Measurements from ENCODE around the gene FKBP8.
"Not testable (repeated sequence)": the region's sequence is repeated elsewhere in the genome, so short reads cannot be mapped to it uniquely, and the experiment has no call there.

Gene FKBP8

GRCh38 chr19:18542941-18543813 is at the start of gene FKBP8:
Gene FKBP8, minus strand, starts transcription at chr19:18543573. Its CDS starts 1,603 bp downstream, at chr19:18541970.
- peak; percentile 95 to 97 for ATAC-seq

- not testable (repeated sequence) for ATAC-seq
Observed at GRCh38 chr19:18592732-18593131, 49.4 kb upstream of the FKBP8 start.

DNA sequence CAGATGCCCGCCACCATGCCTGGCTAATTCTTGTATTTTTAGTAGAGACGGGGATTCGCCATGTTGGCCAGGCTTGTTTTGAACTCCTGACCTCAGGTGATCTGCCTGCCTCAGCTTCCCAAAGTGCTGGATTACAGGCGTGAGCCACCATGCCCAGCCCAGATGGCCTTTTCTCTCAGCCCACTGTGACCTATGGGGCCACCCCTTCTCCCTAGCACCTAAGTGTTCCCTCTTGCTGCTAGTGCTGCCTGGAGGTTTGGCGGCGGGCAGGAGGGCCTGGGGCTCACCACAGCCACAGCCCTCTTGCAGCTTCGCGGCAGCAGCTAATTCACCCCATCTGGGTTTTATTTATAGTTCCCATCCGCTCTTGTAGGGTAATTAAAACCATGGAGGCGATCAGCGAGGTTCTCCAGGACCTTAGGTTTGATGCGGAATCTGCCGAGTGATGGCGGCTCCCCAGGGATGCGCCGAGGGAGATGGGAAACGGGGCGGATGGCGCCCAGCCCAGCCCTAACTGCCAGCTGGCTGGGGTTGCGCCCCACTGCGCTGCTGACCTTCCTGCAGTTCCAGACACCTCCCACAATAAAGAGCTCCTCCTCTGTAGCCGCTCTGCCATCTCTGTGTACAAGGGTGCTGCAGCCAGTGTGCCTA is 48.5 kb upstream of the FKBP8 start:
- ATAC-seq = no peak

DNA sequence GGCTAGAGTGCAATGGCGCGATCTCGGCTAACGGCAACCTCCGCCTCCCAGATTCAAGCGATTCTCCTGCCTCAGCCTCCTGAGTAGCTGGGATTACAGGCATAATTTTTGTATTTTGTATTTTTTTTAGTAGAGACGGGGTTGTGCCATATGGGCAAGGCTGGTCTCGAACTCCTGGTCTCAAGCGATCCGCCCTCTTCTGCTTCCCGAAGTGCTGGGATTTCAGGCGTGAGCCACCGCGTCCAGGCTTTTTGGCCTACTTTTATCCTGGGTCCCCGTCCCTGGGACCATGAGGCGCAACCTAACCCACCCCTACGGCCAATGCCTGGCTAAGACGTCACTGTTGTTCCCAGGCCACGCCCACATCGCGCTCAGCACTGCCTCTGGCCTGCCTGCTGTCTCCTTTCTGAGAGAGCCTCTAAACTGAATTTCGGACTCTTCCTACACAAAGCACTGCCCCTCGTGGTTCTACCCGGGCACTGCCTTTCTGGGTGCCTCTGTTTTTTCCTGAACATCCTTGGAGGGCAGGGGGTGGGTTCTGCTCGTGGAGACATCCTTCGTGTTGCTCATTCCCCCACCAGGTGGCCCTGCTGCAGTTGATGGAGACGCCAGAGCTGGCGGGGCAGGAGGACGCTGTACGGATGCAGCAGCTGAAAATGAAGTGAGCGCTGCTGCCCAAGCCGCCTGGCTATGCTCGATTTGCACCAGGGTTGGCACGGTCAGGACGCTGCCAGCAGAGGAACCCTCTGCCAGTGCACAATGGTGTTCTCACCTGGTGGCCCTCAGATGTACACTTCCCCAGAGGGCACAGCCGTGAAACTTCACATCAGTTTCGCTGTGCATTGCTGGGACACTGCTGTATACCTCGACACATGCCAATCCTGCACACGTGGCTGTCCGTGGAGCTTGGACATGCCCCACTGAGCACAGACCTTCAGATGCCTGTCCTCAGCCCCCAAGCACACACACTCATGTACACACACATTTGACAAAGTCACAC is 47.2 kb upstream of the FKBP8 start:
- no peak for ATAC-seq

DNA sequence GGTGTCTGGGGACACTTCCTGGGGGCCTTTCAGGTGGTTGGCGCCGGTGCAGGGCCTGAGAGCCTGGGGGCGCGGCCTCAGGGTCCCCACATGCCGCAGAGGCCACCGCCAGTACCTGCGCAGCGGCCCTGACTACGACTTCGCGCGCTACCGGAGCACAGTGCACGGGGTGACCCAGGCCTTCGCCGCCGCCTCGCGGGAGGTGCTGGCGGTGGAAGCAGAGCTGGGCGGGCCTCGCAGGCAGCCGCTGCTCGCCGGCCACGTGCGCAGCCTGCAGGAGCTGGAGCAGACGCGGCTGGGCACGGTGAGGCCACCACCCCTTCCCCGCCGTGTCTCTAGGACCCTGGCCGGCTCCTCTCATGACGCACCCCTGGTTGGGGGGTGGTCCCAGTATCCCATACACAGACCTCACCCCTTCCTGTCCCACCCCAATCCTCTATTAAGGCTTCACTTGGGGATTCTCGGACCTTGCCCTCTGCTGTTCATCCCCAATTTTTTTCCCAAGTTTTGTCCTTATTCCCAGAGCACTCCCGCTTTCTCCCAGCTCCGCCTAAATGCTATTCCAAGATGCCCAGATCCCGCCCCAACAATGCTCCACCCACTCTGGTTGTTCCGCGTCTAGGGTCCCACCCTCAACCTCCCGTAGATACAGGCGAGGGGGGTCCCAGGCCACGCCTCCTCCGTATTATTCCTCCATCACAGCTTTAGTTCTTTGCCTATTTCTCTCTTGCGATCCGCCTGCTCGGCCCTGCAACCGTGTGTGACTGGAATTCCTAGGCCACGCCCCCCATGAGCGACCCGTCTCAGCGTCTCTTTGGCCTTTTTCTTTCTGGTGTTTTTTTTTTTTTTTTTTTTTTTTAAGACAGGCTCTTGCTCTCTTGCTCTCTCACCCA is 46.3 kb upstream of the FKBP8 start:
- peak; percentile 50 to 59 for ATAC-seq

GRCh38 chr19:18588611-18589379 is 45.4 kb upstream of the FKBP8 start, which contains the start of gene REX1BD:
Gene REX1BD, plus strand, starts transcription at chr19:18588798. Its CDS starts 4 bp downstream, at chr19:18588802.
- ATAC-seq = peak; percentile 86 to 87

DNA sequence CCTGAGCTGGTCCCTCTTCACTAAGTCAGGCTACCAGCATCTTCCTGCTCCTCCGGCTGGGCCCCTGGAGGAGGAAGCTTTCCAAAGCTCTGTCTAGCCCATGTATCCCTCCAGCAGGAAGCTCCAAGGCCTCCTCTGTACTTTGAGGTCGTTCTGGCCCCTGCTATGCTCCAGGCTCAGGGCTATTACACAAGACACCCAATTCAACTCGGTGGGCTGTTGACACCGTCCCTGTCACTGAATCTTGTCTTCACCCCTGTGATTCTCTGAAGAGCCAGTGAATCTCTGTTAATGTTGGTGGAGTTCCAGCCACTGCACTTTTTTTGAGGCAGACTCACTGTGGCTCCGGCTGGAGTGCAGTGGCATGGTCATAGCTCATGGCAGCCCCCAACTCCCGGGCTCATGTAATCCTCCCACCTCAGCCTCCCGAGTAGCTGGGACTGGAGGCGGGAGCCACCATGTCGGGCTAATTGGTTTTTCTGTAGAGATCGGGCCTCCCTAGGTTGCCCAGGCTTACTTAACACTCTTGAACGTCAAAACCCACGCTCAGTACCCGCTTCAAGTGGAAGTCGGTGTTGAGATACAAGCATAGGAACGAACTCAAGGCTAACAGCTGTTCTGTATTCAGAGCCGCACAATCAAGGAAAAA is 44.7 kb upstream of the FKBP8 start:
- ATAC-seq = peak in 1 of 2 donors; percentile 1

- ATAC-seq = no peak
Observed at GRCh38 chr19:18587561-18587960, 44.2 kb upstream of the FKBP8 start.

GRCh38 chr19:18586306-18586705 is 42.9 kb upstream of the FKBP8 start:
- no peak for ATAC-seq

- no peak for ATAC-seq
Observed at GRCh38 chr19:18580311-18580710, 36.9 kb upstream of the FKBP8 start.

DNA sequence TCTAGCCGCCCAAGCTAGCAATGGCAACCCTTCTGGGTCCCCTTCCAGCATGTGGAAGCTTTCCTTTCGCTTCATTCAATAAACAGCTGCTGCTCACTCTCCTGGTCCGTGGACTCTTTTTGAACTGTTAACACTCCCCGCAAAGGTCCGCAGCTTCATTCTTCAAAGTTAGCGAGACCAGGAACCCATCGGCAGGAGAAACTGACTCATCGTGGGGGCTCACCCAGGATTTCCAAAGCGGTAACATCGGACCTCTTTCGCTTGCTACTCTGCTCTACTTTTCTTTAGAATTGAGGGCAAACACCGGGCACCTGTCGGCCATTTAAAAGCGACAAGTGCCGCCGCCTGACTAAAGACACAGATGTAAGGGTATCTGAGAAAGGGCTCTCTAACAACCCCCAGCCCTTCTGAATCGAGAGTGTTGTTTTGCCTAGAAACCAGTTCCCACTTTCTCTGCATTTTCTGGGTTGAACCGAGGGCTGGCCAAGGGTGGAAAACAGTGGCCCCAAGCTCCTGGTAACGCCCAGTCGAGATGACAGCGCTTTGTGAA is 34.1 kb upstream of the FKBP8 start:
- ATAC-seq = no peak

GRCh38 chr19:18576383-18576782 is 33.0 kb upstream of the FKBP8 start:
- no peak for ATAC-seq

GRCh38 chr19:18574691-18575291 is 31.4 kb upstream of the FKBP8 start:
- ATAC-seq = no peak

GRCh38 chr19:18571564-18572344 is 28.4 kb upstream of the FKBP8 start, which contains the start of gene UBA52:
Gene UBA52, plus strand, starts transcription at chr19:18571857. Its CDS starts 1,444 bp downstream, at chr19:18573301.
- peak; percentile 95 to 97 for ATAC-seq

DNA sequence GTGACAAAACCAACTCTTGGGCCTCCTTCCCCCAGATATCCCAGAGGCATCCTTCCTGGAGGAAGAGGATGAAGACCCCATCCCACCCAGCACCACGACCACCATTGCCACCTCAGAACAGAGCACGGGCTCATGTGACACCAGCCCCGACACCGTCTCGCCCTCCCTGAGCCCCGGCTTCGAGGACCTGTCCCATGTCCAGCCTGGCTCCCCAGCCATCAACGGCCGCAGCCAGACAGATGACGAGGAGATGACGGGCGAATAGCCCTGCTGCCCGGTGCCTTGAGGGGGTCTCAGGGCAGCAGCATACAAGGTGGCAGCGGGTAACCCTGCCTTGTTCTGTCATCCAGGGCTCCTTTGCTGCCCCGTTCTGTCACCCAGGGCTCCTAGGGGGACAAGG is 25.0 kb upstream of the FKBP8 start:
- ATAC-seq = no peak

- no peak for ATAC-seq
Observed at GRCh38 chr19:18566953-18567352, 23.6 kb upstream of the FKBP8 start.

GRCh38 chr19:18562086-18562485 is 18.7 kb upstream of the FKBP8 start:
- no peak for ATAC-seq

DNA sequence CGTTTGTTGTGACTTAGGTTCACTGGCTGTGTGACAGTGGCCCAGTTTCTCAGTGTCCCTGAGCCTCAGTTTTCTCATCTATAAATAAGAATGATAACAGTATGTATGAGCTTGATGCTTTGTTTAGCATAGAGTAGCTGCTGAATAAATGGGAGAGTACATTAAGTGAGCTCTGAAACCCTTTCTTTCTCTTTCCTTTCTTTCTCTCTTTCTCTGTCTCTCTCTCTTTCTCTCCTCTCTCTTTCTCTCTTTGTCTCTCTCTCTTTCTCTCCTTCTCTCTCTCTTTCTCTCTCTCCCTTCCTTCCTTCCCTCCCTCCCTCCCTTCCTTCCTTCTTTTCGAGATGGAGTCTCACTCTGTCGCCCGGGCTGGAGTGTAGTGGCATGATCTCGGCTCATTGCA is 16.3 kb upstream of the FKBP8 start:
- ATAC-seq = no peak

DNA sequence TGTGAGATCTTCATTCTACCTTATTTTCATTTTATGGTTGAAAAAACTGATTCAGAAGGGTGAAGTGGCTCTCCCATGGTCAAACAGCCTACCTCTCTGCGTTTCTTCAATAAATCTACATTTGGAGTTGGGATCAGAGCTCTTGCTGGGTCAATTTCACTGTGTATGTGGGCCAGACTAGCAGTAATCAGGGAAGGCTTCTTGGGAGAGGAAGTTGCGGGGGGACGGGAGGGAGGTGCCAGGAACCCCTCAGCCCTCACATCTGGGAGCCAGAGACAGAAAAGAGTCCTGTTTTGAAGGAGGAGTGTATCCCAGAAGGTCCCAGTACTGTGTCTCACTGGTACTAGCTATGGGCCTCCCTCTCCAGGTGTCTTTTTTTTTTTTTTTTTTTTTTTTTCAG is 15.2 kb upstream of the FKBP8 start:
- no peak for ATAC-seq
